Measurements from ENCODE around the gene ANXA6. TPM values are rescaled to one million over a fixed set of nuclear protein-coding genes. Genes with fewer than 3 reads are reported as not detected.

ANXA6 gene
- total RNA-seq, 1 experiment from 2014 or later: 98.7 TPM

GRCh38 chr5:151146061-151146460 is 11.5 kb downstream of the ANXA6 start:
- Histone ChIP-seq H3K79me2 (ENCODE audit: insufficient read depth, low read length) (no peaks in the 10 kb centered on the region), H2BK12ac (ENCODE audit: insufficient read length, low read depth, low read length) (no peak overlapping the region), H3K79me1 (ENCODE audit: insufficient read depth, low read depth, low read length, poor library complexity, severe bottlenecking) (no peaks in the 10 kb centered on the region), H2BK5ac (ENCODE audit: insufficient read length, low read length) (no peak overlapping the region), H4K8ac (replicated peaks; ENCODE audit: insufficient read length, low read depth, low read length) (no peak overlapping the region), H2AK5ac (ENCODE audit: insufficient read length, low read length) (no peak overlapping the region), H3K56ac (ENCODE audit: insufficient read length, low read depth, low read length) (no peak overlapping the region), H4K5ac (ENCODE audit: insufficient read length, low read depth, low read length) (no peak overlapping the region), H3K23me2 (ENCODE audit: insufficient read length, low read depth, low read length, poor library complexity, severe bottlenecking) (no peaks in the 10 kb centered on the region), H3T11ph (ENCODE audit: low read length) (no peak overlapping the region), H4K20me1 (ENCODE audit: control insufficient read depth, insufficient read depth, insufficient read length) (no peaks in the 10 kb centered on the region), H3K23ac (ENCODE audit: insufficient read length, low read depth, low read length) (no peak overlapping the region), H3K27ac (ENCODE audit: insufficient read length, low read depth, low read length) (no peak overlapping the region), H3K9ac (ENCODE audit: extremely low read depth, insufficient read length, low read length) (no peak overlapping the region), H3K4me1 (ENCODE audit: insufficient read depth, low read length) (peaks cover 5% of the 10 kb centered on the region; the same call in 1 of the 2 replicates), H3K18ac (ENCODE audit: insufficient read length, low read depth, low read length) (no peak overlapping the region), H2BK15ac (ENCODE audit: low read depth, low read length) (no peak overlapping the region), H2BK120ac (ENCODE audit: low read depth, low read length, poor library complexity, severe bottlenecking) (no peak overlapping the region), H3K14ac (ENCODE audit: insufficient read depth, low read length) (no peak overlapping the region), H3K9me3 (ENCODE audit: control insufficient read depth, low read depth, low read length) (no peaks in the 10 kb centered on the region), H3K4ac (ENCODE audit: low read depth, low read length) (no peak overlapping the region), H4K91ac (ENCODE audit: insufficient read length, low read depth, low read length) (no peak overlapping the region), H2BK20ac (ENCODE audit: low read depth, low read length, poor library complexity, severe bottlenecking) (no peak overlapping the region), H3K4me2 (ENCODE audit: insufficient read depth, insufficient read length, low read length) (no peak overlapping the region), H3K27me3 (ENCODE audit: insufficient read depth, low read length) (no peaks in the 10 kb centered on the region), H2AFZ (ENCODE audit: low read length) (no peak overlapping the region)
- no peaks in the 10 kb centered on the region; a peak in 1 of 5 replicates for H3K9me3 Mint-ChIP-seq
- DNase-seq: no peak
- H3K27ac Mint-ChIP-seq: peak overlapping the region in 1 of 3 experiments; percentile 16; a peak in 1 of 7 replicates
- H3K27me3 Mint-ChIP-seq (ENCODE audit: low read depth): no peaks in the 10 kb centered on the region
- TF ChIP-seq CTCF (conservative IDR thresholded peaks at IDR 0.05): no peak
- H3K4me1 Mint-ChIP-seq: peaks cover 22 to 26% of the 10 kb centered on the region in 2 experiments
- no peak overlapping the region for H3K4me3 Mint-ChIP-seq
- peaks cover 0 to 14% (median 3%) of the 10 kb centered on the region in 3 experiments; a peak in 4 of 7 replicates for H3K36me3 Mint-ChIP-seq (ENCODE audit: insufficient read depth in 1 of 3, low read depth in 3 of 3)
